ENCODE measurements around the gene EFEMP2.

EFEMP2 gene

GRCh38 chr11:65856689-65857499, 15.7 kb downstream of the EFEMP2 start:
- H3K4me3 ChIP-seq (ENCODE audit: low read depth, low read length): peak overlapping the region; percentile 89
- peaks cover 51% of the 10 kb centered on the region for H3K36me3 ChIP-seq
- no peaks in the 10 kb centered on the region for H3K27me3 ChIP-seq
- H3K4me1 ChIP-seq: no peaks in the 10 kb centered on the region
- no peak for TF ChIP-seq CTCF (IDR thresholded peaks at IDR 0.05; ENCODE audit: low read depth, low read length)
- no peaks in the 10 kb centered on the region for H3K9me3 ChIP-seq
- DNase-seq: peak; percentile 78

DNA sequence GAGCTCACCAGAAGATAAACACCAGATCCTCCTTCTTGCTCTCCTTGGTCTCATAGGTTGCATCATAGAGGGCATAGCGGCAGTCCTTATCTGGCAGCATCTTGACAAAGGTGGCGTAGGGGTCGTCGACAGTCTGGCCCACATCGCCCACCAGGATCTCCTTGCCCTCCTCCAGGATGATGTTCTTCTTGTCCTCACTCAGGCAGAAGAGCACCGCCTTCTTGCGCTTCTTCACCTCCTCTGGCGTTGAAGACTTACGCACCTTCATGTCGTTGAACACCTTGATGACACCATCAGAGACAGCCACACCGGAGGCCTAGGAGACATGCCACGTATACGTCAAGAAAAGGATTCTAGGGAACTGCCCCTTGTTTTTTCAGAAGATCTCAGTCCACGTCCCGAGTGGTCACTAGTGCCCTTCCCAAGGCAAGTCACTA, 16.7 kb downstream of the EFEMP2 start:
- H3K4me1 ChIP-seq: no peaks in the 10 kb centered on the region
- no peaks in the 10 kb centered on the region for H3K27me3 ChIP-seq
- no peak for DNase-seq
- H3K9me3 ChIP-seq: no peaks in the 10 kb centered on the region
- H3K36me3 ChIP-seq: peaks cover 55% of the 10 kb centered on the region
- H3K4me3 ChIP-seq (ENCODE audit: low read depth, low read length): peak overlapping the region; percentile 89
- TF ChIP-seq CTCF (IDR thresholded peaks at IDR 0.05; ENCODE audit: low read depth, low read length): no peak

GRCh38 chr11:65854852-65855837, 17.5 kb downstream of the EFEMP2 start:
- TF ChIP-seq CTCF (IDR thresholded peaks at IDR 0.05; ENCODE audit: low read depth, low read length): no peak
- Histone ChIP-seq H3K9me3 (no peaks in the 10 kb centered on the region), H3K27me3 (no peaks in the 10 kb centered on the region), H3K36me3 (peaks cover 55% of the 10 kb centered on the region), H3K4me3 (ENCODE audit: low read depth, low read length) (no peak overlapping the region), H3K4me1 (no peaks in the 10 kb centered on the region)
- no peak for DNase-seq

DNA sequence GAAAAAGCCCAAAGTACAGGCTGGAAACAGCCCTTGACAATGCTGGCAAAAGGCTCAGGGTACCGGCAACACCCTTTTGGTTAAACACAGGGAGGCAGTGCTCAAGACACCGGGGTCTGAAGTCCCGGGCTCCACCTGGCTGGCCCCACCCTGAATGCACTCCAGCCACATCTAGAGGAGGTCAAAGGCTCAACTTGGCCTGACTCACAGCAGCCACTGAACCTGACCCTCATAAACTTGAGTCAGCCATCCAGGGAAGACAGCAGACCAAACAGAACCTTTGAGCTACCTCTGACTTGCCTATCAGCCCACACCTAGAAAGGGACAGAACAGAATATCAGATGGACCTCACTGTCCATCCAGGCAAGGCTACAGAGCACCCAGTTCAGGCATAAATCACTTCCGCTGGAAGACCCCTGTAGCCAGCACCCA, 18.4 kb downstream of the EFEMP2 start:
- DNase-seq: no peak
- Histone ChIP-seq H3K4me3 (ENCODE audit: low read depth, low read length) (no peak overlapping the region), H3K9me3 (no peaks in the 10 kb centered on the region), H3K27me3 (no peaks in the 10 kb centered on the region), H3K4me1 (no peaks in the 10 kb centered on the region), H3K36me3 (peaks cover 55% of the 10 kb centered on the region)
- no peak for TF ChIP-seq CTCF (IDR thresholded peaks at IDR 0.05; ENCODE audit: low read depth, low read length)

GRCh38 chr11:65853246-65853979, 19.2 kb downstream of the EFEMP2 start:
- no peak overlapping the region for H3K4me3 ChIP-seq (ENCODE audit: low read depth, low read length)
- DNase-seq: no peak
- no peaks in the 10 kb centered on the region for H3K4me1 ChIP-seq
- peak; percentile 33 for TF ChIP-seq CTCF (IDR thresholded peaks at IDR 0.05; ENCODE audit: low read depth, low read length)
- H3K9me3 ChIP-seq: no peaks in the 10 kb centered on the region
- H3K27me3 ChIP-seq: no peaks in the 10 kb centered on the region
- peaks cover 55% of the 10 kb centered on the region for H3K36me3 ChIP-seq
